Uterus (tissue), 4 donors: ENCODE results near the gene TMPRSS3. TPM values are rescaled to one million over a fixed set of nuclear protein-coding genes. Genes with fewer than 3 reads are reported as not detected.

Experiments used
- DNase-seq, 2 donors: peaks; one replicate each; pipeline ENCODE4 v3.0.0-alpha.2; 2019 to 2020
- H3K27ac ChIP-seq, 2 donors: fragments of 200-600 bp; sonication (generic); 1 replicate in 1 of 2; 2 replicates in 1 of 2; pipeline ENCODE4 v1.5.1; 2016 to 2018
- H3K27me3 ChIP-seq, 2 donors: fragments of 200-600 bp; sonication (generic); one replicate each; pipeline ENCODE4 v1.5.1; 2018 to 2019; ENCODE audit warnings: control low read depth in 1 of 2
- H3K36me3 ChIP-seq, 2 donors: fragments of 200-600 bp; sonication (generic); one replicate each; pipeline ENCODE4 v1.5.1; 2019; ENCODE audit warnings: control low read depth in 1 of 2
- H3K4me1 ChIP-seq, 2 donors: fragments of 200-600 bp; sonication (generic); one replicate each; pipeline ENCODE4 v1.5.1; 2018 to 2019; ENCODE audit warnings: control low read depth in 1 of 2
- H3K4me3 ChIP-seq, 2 donors: fragments of 200-600 bp; sonication (generic); 1 replicate in 1 of 2; 2 replicates in 1 of 2; pipeline ENCODE4 v1.5.1; 2018 to 2019; ENCODE audit warnings: mild to moderate bottlenecking in 1 of 2
- H3K9me3 ChIP-seq, 2 donors: fragments of 200-600 bp; sonication (generic); one replicate each; pipeline ENCODE4 v1.5.1; 2019; ENCODE audit warnings: control low read depth in 1 of 2
- CTCF ChIP-seq, 4 experiments: fragments of 200-600 bp in 2 of 4; fragments of 450-650 bp in 2 of 4; sonication (generic) in 2 of 4; IDR thresholded peaks; one replicate each; pipeline ENCODE4 v1.5.1; 2016 to 2019; ENCODE audit warnings: antibody characterized with exemption in 4 of 4, mild to moderate bottlenecking in 2 of 4, moderate library complexity in 1 of 4
- POLR2A ChIP-seq, 2 donors: fragments of 450-650 bp; IDR thresholded peaks; one replicate each; pipeline ENCODE4 v1.6.1; 2016; ENCODE audit warnings: antibody characterized with exemption in 2 of 2, mild to moderate bottlenecking in 1 of 2, moderate library complexity in 1 of 2
- intact Hi-C: fragments of 100-400 bp; cut with DNase I; formaldehyde crosslinking; loops from one replicate; pipeline ENCODE4 v1.15.1; 2023; ENCODE audit warnings: low total_unique reads
- total RNA-seq, 4 donors: library from RNA; depleted of rRNA in 3 of 4; stranded (reverse); fragments of >200 nt in 3 of 4; gene quantifications; one replicate each; pipeline versions ENCODE4 v1.1.0 to v1.2.4, GENCODE V29; 2014 to 2023
- donor health status: DM: yes; HTN: yes; CAD: no.

The TMPRSS3 gene
- total RNA-seq, 4 donors from 2014 or later: 0.18 to 4.4 TPM; not detected in 2

- Histone ChIP-seq H3K27me3 (no peaks in the 10 kb centered on the region), H3K9me3 (no peaks in the 10 kb centered on the region), H3K27ac (no peak overlapping the region), H3K36me3 (no peaks in the 10 kb centered on the region), H3K4me3 (no peak overlapping the region), H3K4me1 (no peaks in the 10 kb centered on the region)
- no peak for DNase-seq
- TF ChIP-seq POLR2A (IDR thresholded peaks at IDR 0.05) (no peak), CTCF (IDR thresholded peaks at IDR 0.05) (no peak)
- intact Hi-C loops: no loop called here
Observed at GRCh38 chr21:42346866-42347600, 48.8 kb downstream of the TMPRSS3 start.

- Histone ChIP-seq H3K36me3 (no peaks in the 10 kb centered on the region), H3K27me3 (no peaks in the 10 kb centered on the region), H3K9me3 (no peaks in the 10 kb centered on the region), H3K4me3 (no peak overlapping the region), H3K4me1 (no peaks in the 10 kb centered on the region), H3K27ac (no peak overlapping the region)
- no peak for DNase-seq
- intact Hi-C loops: no loop called here
- TF ChIP-seq CTCF (IDR thresholded peaks at IDR 0.05) (no peak), POLR2A (IDR thresholded peaks at IDR 0.05) (no peak)
Observed at GRCh38 chr21:42346441-42346840, 49.4 kb downstream of the TMPRSS3 start.

- Histone ChIP-seq H3K27ac (no peak overlapping the region), H3K27me3 (no peaks in the 10 kb centered on the region), H3K4me3 (no peak overlapping the region), H3K36me3 (no peaks in the 10 kb centered on the region), H3K9me3 (no peaks in the 10 kb centered on the region), H3K4me1 (no peaks in the 10 kb centered on the region)
- intact Hi-C loops: no loop called here
- TF ChIP-seq CTCF (IDR thresholded peaks at IDR 0.05): no peak
- no peak for TF ChIP-seq POLR2A (IDR thresholded peaks at IDR 0.05)
- DNase-seq: no peak
Observed at GRCh38 chr21:42344631-42345030, 51.2 kb downstream of the TMPRSS3 start.

GRCh38 chr21:42343963-42344510, 51.8 kb downstream of the TMPRSS3 start:
- Histone ChIP-seq H3K36me3 (no peaks in the 10 kb centered on the region), H3K27me3 (no peaks in the 10 kb centered on the region), H3K27ac (no peak overlapping the region), H3K4me3 (no peak overlapping the region), H3K9me3 (no peaks in the 10 kb centered on the region), H3K4me1 (no peaks in the 10 kb centered on the region)
- no peak for DNase-seq
- intact Hi-C loops: no loop called here
- TF ChIP-seq CTCF (IDR thresholded peaks at IDR 0.05) (no peak), POLR2A (IDR thresholded peaks at IDR 0.05) (no peak)

- intact Hi-C loops: no loop called here
- H3K36me3 ChIP-seq: no peaks in the 10 kb centered on the region
- no peaks in the 10 kb centered on the region for H3K27me3 ChIP-seq
- H3K4me3 ChIP-seq: no peak overlapping the region
- DNase-seq: no peak
- no peak for TF ChIP-seq POLR2A (IDR thresholded peaks at IDR 0.05)
- no peak for TF ChIP-seq CTCF (IDR thresholded peaks at IDR 0.05)
- H3K4me1 ChIP-seq: no peaks in the 10 kb centered on the region
- no peaks in the 10 kb centered on the region for H3K9me3 ChIP-seq
- no peak overlapping the region for H3K27ac ChIP-seq
Observed at GRCh38 chr21:42343556-42343955, 52.3 kb downstream of the TMPRSS3 start.
